Stimulated activated CD8-positive, alpha-beta memory T cell treated with anti-CD3 and anti-CD28 coated beads, Interleukin-4, amount 100 ng/mL, for 48 hours (primary cell): ENCODE data around the gene KIF25.

Experiments used
- DNase-seq: peaks from one replicate; pipeline ENCODE4 v3.0.0-alpha.2; 2020

The KIF25 gene

DNA sequence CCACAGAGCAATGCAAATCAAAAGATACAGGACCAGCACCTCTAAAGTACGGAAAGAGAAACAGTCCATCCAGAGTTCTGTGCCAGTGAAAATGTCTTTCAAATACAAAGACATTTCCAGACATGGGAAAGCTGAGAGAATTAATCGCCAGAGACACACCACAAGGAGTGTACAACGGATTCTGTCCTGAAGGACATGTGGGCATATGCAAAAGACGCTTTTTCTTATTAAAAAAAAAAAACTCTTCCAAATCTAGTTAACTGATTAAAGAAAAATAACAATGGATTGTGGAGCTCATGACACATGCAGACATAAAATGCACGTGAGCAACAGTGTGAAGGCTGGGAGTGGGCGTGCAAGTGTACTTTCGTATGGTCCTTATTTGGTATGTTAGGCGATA, 22.8 kb downstream of the KIF25 start:
- no peak for DNase-seq

DNA sequence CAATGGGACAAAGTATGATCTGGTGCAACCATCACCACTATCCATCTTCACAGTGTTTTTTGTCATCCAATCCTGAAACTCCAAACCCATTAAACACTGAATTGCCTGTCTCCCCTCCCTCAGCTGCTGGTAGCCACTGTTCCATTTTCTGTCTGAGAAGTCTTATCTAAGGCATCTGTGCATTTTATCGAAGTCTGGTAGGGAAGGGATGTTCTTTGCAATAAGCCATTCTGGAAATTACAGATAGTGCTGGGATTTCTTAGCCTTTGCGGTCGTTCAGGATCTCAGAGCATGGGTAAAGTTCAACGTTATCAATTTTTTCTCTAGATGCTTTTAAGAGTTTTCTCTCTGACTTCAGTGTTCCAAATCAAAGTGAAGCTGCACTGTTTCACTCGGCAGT, 24.1 kb downstream of the KIF25 start:
- DNase-seq = no peak

DNA sequence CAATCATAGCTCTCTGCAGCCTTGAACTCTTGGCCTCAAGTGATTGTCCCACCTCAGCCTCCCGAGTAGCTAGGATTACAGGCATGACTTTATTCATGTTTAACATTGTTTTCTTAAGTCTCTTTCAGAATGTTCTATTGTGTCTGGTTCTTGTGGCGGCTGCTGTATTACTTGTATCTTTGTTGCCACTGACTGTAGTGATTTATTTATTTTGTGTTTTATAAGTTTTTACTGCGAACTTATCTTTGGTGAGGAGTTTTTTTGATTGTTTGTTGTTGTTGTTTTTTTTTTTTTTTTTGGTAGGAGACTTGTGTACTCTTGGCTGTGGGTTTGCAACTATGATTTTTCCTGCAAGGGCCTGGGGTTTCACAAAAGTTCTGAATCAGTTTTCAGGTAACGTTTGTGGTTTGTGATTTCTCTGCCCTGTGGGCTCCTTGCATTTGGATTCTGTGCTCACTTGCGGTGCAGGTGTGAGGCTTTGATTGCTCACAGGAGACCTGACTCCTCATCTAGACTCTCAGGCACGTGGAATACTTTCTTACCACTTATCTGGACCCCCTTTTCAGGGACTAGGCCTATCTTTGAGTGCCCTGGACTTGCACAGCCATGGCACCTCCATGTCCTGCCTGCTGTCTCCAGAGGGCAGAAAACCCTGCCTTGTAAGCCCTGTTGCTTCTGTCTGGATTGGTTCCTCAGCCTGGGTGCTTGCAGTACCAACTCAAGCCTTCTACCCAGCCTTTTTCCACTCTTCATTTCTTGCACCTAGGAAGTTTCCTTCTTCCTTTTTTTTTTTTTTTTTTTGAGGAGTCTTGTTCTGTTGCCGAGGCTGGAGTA, 25.2 kb downstream of the KIF25 start:
- no peak for DNase-seq

DNA sequence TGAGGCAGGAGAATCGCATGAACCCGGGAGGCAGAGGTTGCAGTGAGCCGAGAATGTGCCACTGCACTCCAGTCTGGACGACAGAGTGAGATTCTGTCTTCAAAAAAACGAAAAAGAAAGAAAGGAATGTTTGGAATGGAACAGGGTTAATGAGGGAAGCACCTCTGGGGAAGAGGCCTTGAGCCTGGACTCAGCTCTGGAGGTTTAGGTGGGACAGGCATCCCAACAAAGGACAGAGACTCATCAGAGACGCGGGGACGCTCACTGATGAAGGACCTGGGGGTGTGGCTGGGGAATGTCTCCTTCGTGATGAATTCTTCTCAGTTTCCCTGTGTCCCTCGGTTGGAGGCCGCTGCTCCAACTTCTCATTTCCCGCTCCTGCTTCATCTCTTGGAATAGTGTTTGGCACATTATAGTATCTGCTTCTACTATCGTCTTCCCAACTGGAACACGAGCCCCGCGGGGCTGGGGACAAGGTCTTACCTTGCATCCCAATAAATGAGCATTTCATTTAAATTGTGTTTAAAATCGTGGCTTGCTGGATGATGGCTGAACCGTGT, 27.6 kb downstream of the KIF25 start:
- no peak for DNase-seq

DNA sequence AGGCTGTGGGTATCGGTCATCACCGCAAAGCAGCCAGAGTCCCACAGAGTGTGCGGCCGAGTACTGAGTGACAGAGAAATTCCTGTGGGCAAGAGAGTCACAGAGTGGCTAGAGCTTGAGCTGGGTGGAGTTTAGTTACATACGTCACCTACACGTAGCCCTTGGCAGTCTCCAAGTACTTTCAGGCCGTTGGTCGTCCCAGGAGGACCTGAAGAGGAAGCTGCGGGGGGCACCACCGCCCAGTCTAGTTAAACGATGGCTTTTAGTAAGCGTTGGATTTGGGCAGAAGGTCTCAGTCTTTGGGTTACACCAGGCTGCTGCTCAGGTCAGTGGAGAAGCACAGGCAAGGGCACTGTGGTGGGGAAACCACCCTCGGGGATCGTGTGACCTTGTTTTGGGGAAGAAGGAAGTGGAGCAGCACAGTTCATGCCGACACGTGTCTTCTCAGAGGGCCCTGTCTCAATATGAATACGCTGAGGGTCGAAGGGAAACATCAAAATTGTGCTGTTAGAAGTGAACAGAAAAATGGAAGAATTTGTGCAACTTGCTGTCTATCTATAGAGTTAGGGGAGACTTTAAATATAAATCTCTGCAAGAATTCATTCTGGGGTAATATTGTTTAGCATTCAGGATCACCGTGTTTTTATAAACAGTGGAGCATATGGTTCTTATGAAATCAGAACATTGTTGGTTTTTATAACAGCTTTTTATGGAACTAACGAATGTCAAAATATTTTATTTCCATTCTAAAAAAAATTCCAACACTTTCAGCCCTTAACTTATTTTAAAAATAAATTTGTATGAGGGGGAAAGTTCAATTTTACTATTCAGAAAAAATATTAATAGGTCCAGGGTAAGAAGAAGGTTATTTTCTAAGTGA, 28.6 kb downstream of the KIF25 start:
- DNase-seq = no peak

DNA sequence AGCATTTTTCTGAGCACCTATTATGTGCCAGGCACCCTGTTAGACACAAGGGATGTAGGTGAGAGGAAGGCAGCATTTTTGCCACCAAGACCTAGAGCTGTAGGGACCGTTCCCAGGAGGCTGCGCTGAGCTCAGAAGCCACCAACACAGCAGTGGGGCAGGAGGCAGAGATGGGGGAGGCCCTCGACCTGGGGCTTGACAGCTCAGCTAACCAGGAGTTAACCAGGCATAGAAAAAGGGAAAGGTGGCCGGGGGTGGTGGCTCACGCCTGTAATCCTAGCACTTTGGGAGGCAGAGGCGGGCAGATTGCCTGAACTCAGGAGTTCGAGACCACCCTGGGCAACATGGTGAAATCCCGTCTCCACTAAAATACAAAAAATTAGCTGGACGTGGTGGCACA, 29.5 kb downstream of the KIF25 start:
- no peak for DNase-seq

DNA sequence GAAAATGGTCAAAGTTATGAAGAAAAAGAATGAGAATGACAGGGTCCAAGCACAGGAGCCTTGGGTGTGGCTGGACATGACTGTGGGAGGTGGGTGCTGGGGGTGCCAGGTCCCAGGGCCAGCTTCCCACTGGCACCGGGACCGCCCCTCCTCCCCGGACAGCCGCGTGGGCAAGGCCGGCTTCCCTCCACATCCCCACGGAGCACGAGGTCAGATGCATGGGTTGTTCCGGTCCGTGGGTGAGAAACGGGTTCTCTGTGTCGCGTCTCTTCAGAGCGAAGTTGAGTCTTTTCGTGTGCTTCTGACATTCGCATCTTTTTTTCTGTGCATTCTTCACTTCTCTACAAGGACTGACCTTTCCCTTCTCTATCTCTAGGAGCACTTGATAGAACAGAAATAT, 30.1 kb downstream of the KIF25 start:
- DNase-seq = no peak

DNA sequence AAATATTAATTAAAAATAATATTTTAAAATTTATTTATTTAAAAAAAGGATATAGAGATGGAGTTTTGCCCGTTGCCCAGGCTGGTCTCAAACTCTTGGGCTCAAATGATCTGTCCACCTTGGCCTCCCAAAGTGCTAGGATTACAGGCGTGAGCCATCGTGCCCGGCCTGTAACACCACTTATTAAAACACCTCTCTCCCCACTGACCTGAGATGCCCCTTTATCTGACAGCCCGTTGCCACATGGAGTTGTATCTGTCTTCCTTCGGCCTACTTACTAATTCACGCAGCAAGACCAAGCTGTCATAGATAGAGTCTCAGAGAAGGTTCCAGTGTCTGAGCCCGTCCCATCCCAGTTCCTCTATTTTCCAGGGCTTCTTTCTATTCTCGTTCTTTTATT, 30.7 kb downstream of the KIF25 start:
- no peak for DNase-seq

DNA sequence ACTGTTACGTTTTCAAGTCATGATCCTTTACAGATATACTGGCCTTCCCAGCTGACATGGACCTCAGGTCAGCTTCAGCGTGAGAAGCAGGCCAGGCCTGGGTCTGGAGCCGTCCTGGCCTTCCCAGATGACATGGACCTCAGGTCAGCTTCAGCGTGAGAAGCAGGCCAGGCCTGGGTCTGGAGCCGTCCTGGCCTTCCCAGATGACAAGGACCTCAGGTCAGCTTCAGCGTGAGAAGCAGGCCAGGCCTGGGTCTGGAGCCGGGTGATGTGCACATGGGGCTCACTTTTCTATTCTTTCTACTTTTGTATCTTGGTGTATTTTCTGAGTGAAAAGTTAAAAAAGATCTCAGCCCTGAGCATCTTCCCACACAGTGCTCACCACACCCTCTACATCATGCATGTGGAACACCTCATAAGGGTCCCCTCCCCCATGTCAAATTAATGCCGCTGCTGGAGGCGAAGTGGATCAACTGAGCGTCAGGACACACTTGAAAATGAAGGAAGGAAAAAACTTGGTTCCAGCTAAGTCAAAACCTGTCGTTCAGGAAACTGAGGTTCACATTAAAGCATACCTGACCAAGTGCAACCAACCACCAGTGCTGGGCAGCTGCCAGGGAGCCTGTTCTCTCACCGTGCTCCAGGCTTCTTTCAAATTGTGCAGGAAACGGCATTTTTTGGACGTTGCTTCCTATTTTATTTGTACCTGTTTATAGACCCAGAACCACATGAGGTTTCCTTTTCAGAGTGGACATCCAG, 32.2 kb downstream of the KIF25 start:
- DNase-seq = no peak

DNA sequence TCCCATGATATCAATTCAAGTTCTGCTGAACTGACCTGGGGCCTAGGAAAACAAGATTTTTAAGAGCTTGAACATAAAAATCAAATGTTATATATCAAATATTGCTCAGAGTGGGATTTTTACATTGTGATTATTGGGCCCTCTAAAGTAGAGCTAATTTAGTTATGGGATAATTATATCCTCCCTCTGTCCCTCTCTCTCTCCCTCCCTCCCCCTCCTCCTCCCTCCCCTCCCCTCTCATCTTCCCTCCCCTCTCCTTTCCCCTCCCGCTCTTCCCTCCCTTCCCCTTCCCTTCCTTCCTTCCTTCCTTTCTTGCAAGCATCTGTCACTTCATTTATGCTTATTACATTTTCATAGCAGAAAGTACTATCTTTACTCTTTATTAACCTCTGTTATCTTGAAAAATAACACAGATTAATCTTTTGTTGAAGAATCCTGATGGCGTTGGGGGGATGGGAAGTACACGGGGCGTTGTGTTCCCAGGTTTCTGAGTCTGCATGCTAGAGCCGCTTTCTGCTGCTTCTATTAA, 32.8 kb downstream of the KIF25 start:
- DNase-seq = no peak

DNA sequence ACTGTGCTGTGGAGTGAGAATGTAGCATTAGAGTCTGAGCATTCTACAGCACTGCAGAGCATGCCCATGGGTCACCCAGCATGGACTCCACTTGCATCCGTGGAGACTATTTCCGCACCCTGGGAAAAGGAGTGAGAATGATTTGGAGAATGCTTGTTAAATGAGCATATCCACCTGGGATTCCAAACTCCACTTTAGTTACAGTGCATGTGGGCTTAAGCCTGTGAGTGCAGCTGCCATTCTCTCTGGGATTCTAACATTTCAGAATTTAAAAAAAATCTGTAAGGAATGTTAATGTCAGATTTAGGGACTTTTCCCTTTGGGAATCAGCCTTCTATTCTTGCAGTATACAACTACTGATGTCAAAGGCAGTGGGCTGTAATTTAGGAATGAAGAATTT, 33.4 kb downstream of the KIF25 start:
- no peak for DNase-seq

DNA sequence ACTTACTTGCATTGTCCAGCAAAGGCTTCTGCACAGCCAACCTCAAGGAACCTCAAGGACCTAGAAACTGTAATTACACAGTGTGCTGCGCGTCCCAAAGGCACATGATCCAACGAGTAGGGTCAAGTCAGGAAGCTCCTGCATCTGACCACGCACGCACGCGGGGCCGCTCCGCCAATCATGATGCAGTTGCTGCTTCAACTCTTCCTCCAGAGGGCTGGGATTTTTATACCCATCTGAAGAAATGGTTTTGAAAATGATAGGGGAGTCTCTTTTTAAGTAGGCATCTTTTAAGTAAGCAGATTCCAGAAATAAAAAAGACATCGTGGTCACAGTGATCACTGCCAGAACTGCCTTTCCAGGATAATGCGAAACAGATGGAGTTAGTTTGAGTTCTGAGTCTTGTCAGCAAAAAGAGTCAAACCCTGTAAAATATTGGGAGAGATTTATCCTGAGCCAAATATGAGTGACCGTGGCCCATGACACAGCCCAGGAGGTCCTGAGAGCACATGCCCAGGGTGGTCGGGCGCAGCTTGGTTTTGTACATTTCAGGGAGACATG, 34.0 kb downstream of the KIF25 start:
- no peak for DNase-seq

DNA sequence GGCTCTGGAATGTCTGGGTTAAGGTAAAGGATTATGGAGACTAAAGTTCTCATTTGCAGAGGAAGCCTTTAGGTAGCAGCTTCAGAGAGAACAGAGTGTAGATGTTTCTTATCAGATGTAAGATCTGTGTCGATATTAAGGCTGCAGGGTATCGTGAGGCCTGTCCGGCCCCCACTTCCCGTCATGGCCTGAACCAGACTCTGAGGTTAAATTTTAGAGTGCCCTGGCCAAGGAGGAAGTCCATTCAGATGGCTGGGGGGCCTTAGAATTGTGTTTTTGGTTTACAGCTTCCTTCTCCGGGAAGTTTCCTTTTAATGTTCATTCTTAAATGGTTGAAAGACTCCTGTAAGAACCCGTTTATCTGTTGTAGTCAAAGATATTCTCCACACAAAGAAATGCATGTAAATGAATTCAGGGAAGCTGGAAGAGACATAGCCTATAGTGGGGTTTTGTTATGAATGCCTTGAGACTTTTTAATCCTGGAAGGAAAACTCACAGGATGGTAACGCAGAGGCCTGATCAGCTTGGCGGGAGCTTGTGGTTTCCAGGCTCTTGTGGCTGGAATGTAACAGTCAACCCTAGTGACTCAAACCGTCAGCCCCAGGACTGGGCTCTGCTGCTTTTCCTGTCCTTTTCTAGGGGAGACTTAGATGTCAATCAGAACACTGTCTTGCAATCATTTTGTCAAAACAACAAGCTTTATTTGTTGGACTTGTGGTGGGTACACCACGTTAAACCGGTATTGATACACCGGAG, 34.7 kb downstream of the KIF25 start:
- no peak for DNase-seq

DNA sequence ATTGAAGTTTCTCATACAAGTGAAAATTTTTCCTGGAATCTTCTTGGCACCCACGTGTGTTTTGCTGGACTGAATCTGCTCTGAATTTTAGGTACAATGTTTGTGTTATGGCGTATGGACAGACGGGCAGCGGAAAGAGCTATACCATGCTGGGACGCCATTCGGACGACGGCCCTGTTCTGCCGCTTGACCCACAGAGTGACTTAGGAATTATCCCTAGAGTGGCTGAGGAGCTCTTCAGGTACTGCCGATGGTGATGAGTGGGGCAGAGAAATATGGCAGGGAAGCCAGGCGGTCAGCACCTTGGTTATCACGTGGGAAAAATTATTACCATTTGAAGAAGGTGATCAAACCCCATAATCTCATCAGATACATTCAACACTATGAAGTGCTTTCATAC, 36.3 kb downstream of the KIF25 start:
- no peak for DNase-seq

DNA sequence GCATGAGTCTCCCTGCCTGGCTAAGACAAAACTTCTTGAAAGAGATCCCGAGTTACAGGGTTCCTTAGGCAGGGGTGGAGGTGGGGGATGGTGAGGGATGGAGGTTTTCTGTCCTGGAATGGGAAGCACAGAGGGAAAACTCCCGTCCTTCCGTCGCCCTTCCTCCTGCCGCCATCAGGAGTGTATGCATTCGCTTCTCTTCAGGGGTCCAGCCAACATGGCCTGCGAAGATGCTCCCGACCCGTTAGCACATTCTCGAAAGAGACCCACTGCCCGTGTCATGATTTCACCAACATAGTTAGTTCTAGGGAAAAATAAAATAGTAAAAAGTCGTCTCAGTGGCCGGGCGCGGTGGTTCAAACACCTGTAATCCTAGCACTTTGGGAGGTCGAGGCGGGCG, 37.1 kb downstream of the KIF25 start:
- DNase-seq = no peak

DNA sequence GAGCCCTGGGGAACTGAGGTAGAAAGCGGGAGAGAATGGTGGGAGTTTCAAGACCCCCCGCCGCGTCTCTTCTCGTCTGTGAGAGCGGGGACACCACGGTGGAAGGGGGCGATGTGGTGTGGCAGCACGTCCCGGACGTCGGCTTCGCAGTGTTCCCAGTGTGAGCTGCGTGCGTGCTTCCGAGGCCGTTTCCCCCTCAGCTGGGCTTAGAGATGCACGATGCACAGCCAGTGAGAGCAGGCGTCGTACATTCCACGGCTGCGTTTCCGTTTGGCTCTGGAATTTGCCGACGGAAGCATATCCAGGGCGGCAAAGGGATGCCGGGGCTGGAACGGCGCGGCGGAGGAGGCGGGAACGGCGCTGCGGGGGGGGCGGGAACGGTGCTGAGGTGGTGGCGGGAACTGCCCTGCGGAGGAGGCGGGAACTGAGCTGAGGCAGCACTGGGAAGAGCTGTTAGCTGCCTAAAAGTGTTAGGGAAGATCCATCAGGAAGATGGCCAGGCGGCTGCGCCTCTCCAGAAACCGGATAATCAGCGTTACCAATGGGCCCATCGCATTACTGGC, 37.7 kb downstream of the KIF25 start:
- no peak for DNase-seq

DNA sequence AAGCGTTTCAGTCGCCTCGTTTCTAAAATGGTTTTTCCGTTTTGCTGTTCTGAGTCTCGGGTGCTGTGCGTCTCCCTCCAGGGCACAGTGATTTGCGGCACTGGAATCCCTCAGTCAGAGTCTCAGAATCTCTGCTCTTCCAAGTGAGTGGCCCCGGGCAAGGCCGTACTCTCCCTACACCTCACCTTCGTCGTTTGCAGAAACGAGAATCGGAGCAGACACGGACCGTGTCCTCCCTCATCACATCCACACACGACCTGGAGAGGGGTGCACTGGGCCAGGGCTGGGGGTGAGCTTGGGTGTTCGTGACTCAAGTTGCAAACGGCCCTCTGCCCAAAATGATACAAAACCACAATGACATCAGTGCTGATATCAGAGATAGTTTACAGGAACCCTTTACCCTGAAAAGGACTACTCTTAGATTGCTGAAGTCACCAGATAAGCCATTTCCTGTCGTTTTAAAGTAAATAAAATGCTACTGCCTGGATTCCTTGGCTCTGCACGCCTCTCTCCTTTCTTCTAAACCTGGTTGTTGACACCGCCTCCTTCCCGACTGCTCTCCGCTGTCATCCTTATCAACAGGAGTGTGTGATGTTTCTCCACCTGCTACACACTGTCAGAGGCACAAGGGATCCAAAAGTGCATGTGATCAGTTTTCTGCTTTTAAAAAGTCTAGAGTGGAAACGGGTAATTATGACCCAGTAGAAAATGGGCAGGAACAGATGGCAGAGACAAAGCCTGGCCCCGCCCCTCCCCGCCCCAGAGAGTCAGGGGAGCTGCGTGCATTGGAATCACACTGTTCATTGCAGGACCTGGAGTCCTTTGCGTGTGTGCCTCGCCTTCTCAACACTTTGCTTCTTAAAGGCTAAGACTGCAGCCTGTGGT, 38.4 kb downstream of the KIF25 start:
- no peak for DNase-seq

DNA sequence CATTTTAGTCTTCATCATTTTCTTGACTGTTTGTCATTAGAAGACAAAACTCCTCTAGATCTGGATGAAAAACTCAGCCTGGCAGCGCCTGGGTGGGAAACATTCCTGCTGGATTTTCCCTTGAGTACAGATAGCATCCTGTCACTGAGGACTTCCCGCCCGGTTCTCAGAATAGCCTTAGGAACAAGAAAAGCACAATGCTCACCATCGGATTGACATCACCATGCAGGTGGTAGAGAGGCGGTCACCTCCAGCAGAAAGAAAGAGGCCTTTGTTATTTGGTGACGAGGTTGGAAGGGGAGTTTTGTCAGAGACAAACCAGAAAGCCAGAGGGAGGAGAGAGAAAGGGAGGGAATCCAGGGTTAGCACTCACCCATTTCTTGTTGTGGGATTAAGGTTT, 39.8 kb downstream of the KIF25 start:
- no peak for DNase-seq

DNA sequence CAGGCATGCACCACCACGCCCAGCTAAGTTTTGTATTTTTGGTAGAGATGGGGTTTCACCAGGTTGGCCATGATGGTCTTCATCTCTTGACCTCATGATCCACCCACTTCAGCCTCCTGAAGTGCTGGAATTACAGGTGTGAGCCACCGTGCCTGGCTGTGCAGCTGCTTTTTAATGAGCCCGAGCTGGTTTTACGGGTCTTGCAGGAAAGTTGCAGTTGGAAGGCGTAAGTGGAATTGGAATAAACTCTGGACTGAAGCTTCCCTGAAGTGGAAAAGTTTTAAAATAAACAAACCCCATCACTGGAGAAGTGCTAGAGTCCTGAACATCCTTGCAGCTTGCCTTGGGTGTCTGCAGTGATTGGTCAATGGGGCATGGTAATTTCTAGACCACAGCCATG, 40.4 kb downstream of the KIF25 start:
- DNase-seq = no peak

DNA sequence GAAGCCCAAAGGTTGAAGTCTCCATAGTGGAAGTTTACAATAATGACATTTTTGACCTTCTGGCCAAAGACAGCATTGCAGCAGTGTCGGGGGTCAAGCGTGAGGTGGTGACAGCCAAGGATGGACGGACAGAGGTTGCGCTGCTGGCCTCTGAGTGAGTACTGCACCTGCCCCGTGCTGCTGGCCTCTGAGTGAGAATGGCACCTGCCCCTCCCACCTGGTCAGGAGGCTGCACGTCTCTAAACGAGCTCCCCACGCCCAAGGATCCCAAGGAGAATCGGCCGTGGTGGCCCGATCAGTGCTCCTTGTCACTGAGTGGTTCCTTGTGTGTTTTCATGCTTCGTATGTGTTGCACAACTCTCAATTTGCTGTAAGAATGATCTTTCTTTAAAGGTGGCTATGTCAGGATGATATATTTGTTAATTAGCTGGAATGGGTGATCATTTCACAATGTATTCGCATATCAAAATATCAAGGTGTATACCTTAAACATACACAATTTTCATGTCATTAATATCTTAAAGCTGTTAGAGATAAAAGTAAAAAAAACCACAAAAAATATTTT, 41.2 kb downstream of the KIF25 start:
- DNase-seq = no peak
